H54 (cell line): ENCODE data around the gene FCN3.
A peak's percentile ranks its signal among the peaks of the same experiment; 100 is the strongest.

ENCODE experiments used
- DNase-seq: peaks from one replicate; pipeline ENCODE4 v3.0.0; 2011; ENCODE audit warnings: low spot score, mixed read lengths; ENCODE audit not compliant: insufficient read length
- FAIRE-seq: peaks from 3 replicates; lab custom pipeline; 2011; peaks lifted over from hg19 to GRCh38; lab: Jason Lieb, UNC
- POLR2A ChIP-seq: IDR thresholded peaks from 2 replicates; pipeline ENCODE4 v1.6.1; 2011; ENCODE audit warnings: low read depth, mild to moderate bottlenecking, low read length

FCN3 gene

GRCh38 chr1:27379564-27380122 lies 5.0 kb upstream of the FCN3 start:
- FAIRE-seq (no peak), DNase-seq (no peak)
- TF ChIP-seq POLR2A = no peak

DNA sequence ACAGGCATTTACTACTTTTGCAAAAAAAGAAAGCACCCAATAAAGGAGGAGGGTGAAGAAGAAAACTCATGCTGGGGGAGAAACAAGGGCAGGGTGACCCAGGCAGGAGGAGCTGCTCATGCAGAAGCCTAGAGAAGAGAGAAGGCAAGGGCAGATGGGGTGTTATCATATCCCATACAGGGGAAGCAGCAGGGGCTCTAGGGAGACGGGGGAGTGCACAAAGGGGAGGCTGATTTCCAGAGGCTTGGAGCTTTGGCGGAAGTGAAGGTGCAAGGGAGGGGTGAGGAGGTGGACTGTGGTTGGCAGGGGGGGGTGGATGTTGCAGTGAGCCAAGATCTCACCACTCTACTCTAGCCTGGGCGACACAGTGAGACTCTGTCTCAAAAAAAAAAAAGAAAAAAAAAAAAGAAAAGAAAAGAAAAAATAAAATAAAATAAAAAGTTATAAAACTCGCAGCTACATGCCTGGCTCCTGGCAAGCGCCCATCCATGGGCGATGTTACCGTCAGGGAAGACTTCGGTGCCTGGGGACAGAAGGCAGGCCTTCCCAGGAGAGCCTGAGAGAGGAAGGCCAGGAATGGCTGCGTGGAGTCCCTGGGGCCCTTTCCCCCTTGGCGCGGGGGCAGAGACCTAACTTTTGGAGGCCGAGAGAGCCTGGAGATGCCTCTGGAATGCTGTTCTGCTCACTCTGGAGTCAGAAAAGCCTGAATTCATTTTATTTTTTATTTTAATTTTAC lies 3.3 kb upstream of the FCN3 start:
- TF ChIP-seq POLR2A = no peak
- DNase-seq (no peak), FAIRE-seq (no peak)

DNA sequence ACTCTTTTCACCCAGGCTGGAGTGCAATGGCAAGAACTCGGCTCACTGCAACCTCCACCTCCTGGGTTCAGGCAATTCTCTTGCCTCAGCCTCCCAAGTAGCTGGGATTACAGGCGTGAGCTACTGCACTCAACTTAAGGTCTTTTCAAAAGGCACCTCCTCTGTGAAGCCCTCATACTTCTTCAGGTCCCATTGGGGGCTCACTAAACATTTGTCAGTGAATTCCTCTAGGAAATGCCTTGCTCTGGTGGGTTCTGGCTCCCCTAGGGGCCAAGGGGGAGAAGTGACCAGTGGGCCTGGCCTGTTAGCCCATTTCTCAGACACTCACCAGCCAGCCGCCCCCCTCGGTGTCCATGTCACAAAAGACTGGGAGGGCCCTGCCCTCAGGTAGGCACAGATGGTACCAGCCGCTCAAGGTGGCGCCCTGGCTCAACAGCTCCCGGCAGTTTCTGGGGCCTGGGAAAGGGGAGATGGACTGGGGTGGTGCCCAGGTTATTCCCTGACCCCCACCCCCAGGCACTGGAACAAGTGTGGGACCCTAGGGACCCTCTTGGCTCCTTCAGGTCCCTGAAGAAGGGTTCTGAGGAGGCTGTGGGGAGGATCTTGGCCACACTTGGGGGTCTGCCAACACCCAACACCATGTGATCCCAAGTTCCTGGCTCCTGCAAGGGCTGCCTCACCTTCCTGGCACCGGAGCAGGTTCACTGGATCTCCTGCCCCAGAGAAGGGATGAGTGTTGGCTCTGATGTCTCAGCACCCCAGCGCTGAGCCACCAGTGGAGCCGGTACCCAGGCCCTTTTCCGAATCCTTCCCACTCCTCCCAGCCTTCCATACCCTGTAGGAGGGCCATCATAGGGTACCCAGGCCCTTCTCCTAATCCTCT lies 1.6 kb downstream of the FCN3 start:
- FAIRE-seq (no peak), DNase-seq (no peak)
- no peak for TF ChIP-seq POLR2A

GRCh38 chr1:27372022-27372807 lies 2.4 kb downstream of the FCN3 start:
- FAIRE-seq = no peak
- DNase-seq = no peak
- TF ChIP-seq POLR2A = no peak

- no peak for TF ChIP-seq POLR2A
- no peak for DNase-seq
- no peak for FAIRE-seq
Observed at GRCh38 chr1:27368869-27369582, 5.6 kb downstream of the FCN3 start.

GRCh38 chr1:27367160-27367650 lies 7.4 kb downstream of the FCN3 start:
- FAIRE-seq = no peak
- TF ChIP-seq POLR2A = no peak
- DNase-seq = no peak

GRCh38 chr1:27366411-27367159 lies 8.0 kb downstream of the FCN3 start, which contains the start of gene MAP3K6:
Gene MAP3K6 (minus strand): TSS chr1:27366961. CDS start chr1:27366597, 364 bp downstream.
- peak; percentile 80 for DNase-seq
- FAIRE-seq = no peak
- TF ChIP-seq POLR2A = no peak; the same call in 1 of the 2 replicates

GRCh38 chr1:27366113-27366410 lies 8.6 kb downstream of the FCN3 start:
- DNase-seq (peak; percentile 61), FAIRE-seq (no peak)
- peak; percentile 40; the same call in 1 of the 2 replicates for TF ChIP-seq POLR2A

DNA sequence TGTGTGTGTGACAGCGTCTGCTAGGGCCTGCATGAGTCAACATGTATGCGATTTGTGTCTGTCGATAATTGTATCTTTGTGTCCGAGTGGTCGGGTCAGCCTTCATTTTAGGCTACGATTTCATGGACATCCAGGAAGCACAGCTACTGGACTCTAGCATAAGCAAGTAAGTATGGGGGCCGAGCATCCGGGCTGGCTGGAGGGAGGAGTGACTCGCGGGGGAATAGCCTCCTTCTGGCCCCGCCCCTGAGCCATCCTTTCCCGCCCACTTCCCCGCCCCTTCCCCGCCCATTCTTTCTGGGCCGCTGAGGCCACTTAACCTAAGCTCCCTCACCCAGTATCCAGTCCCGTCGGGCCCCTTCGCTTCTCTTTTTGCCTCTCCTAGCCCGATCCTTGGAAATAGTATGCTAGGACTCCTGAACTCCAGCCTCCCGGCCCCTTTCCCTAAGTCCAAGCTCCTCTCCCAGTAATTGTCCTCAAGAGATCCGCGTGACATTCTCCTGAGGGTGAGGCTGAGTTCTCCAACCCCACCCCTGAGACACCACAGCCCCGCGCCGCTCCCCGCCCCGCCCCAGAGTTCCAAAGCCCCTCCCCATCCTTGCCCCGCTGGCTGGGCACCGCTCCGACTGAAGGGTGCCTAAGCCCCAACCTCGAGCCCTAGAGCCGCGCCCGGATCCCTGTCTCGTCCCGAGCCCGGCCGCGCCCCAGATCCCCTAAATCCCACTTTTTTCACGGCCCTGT lies 9.1 kb downstream of the FCN3 start:
- FAIRE-seq (peak; percentile 27), DNase-seq (peak; percentile 86)
- no peak for TF ChIP-seq POLR2A

DNA sequence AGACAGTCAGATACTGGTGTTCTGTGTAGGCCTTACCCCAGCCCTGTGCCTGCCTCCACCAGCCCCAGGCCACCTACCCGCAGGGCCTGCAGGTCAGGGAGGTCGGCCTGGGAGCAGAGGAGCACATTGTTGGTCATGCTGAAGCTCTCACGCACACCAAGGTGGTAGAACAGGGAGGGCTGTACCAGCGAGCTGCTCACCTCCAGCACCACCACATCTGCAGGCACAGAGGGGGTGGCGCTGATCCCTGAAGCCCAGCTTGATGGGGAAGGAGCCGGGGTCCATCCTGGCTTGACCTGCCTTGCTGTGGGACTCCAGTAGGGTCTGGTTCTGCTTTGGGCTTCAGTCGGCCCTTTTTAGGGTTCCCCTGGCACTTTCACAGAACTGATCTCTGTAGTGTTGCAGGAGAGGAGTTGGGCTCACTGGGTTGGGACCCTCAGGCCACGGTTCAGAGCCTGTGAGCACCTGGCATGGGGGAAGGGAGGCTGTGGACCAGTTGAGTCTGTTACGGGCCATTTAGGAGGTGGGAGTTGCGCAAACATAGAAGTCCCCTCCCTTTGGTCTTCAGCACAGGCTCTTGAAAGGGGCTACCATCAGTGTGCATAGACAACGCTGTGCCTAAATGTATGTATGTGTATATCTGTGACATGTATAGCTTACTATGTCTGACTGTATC lies 9.8 kb downstream of the FCN3 start:
- DNase-seq (no peak), FAIRE-seq (no peak)
- TF ChIP-seq POLR2A = no peak
